Ureter (tissue), 1 donor: Measurements from ENCODE around the gene ADGRF3. TPM values are rescaled to one million over a fixed set of nuclear protein-coding genes. Genes with fewer than 3 reads are reported as not detected.
"Not testable (repeated sequence)": the region's sequence is repeated elsewhere in the genome, so short reads cannot be mapped to it uniquely, and the experiment has no call there.

ENCODE experiments used
- DNase-seq: peaks from one replicate; pipeline ENCODE4 v3.0.0-alpha.2; 2020; ENCODE audit warnings: low spot score
- total RNA-seq: library from RNA; stranded (reverse); gene quantifications from one replicate; pipeline ENCODE4 v1.2.4, GENCODE V29; 2023
- donor health status: DM: yes; HTN: yes; CAD: no.

Gene ADGRF3, protein sequence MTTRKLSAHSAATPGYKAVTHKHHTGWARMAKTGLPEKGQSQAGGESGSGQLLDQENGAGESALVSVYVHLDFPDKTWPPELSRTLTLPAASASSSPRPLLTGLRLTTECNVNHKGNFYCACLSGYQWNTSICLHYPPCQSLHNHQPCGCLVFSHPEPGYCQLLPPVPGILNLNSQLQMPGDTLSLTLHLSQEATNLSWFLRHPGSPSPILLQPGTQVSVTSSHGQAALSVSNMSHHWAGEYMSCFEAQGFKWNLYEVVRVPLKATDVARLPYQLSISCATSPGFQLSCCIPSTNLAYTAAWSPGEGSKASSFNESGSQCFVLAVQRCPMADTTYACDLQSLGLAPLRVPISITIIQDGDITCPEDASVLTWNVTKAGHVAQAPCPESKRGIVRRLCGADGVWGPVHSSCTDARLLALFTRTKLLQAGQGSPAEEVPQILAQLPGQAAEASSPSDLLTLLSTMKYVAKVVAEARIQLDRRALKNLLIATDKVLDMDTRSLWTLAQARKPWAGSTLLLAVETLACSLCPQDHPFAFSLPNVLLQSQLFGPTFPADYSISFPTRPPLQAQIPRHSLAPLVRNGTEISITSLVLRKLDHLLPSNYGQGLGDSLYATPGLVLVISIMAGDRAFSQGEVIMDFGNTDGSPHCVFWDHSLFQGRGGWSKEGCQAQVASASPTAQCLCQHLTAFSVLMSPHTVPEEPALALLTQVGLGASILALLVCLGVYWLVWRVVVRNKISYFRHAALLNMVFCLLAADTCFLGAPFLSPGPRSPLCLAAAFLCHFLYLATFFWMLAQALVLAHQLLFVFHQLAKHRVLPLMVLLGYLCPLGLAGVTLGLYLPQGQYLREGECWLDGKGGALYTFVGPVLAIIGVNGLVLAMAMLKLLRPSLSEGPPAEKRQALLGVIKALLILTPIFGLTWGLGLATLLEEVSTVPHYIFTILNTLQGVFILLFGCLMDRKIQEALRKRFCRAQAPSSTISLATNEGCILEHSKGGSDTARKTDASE
- 0.89 TPM for total RNA-seq

DNA sequence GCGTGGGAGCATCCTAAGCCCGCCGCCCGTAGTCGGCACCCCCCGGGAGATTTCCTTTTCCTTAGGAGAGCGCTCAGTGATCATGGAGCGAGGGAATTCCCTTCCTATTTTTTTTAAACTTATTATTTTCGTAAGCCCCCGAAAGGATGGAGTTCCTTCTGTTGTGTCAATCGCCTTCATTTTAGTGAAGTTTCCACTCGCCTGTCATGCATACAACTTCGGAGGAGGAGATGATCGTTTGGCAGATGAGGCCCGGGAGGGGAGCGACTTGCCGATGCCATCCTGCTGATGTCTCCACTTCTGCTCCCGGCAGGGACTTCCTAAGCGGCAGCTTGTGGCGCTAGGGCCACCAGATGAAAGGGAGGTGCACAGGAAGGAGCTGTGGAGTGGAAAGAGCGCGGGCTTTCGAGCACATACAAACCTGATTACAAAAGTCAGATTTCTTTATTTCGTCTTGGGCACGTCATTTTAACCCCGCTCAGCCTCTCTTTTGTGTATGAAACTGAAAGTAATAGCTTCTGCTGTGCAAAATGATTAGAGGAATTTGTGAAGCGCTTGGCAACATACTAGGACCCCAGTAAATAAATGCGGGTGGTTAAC is at the start of gene ADGRF3:
ADGRF3 (minus strand) TSS at position 336 of the 600 bp plus-strand sequence. CDS start 555 bp downstream, outside the sequence.
- DNase-seq, result peak; percentile 65

DNA sequence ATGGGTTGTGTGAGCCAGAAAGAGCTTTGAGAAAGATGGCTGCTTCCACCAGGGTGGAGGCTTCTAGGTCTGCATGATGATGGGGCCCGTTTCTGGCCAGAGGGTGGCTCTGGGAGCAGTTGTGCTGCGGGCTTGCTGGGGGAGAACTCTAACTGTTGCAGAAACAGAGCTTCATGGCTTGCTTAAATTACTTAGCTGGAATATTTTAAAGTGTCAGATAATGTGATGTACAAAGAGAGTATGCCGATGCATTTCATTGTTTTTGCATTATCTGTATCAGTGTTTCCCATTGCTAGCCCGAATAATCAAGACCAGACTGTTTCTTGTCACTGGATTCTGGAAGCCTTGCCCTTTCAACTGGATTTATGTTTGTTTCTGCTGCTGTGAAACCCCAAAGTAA is 48.8 kb upstream of the ADGRF3 start:
- no peak for DNase-seq

DNA sequence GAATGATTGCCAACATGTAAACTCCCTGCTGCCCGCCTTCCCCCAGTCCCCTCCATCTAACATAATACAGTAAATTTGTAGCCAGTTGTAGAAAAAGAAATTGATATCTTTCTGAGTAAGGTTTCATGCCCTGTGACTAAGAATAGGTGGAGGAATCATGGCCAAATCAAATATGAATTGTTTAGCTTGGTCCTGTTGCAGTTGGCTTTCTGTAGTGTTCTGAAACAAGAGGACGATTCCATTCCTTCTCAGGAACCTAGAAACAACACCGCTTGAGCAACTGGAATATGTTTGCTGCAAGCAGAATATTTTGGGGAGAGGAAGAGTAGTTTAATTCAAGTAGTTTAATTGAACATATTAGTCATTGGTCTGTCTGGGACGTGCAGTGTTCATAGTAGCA is 48.1 kb upstream of the ADGRF3 start:
- no peak for DNase-seq

DNA sequence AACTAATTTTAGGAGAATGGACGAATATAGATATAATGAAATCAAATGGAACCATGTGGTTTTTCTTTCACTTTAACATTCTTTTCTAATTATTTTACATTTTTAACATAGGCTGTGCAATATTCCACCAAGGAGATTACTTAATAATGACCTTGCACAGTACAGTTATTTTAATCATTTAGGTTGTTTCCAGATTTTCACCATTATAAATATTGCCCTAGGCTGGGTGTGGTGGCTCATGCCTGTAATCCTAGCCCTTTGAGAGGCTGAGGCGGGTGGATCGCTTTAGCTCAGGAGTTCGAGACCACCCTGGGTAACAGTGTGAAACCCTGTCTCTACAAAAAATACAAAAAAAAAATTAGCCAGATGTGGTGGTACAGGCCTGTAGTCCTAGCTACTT is 40.6 kb upstream of the ADGRF3 start:
- DNase-seq, result no peak

DNA sequence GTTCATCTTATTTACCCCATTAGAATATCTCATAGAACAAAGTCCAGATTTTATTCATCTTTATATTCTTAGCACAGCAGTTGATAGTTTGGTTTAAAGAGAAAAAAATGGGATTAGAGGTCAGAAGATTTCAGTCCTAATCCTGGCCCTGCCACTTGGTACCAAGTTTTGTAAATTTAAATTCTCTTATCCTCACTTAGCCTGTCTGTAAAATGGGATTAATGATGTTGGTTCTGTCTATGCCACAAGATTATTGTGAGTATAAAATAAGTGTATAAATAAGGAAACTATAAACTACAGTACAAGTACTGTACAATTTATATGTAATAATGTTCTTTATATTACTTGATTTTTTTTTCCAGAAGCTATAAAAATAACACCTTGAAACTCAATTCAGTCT is 38.0 kb upstream of the ADGRF3 start:
- DNase-seq, result no peak

DNA sequence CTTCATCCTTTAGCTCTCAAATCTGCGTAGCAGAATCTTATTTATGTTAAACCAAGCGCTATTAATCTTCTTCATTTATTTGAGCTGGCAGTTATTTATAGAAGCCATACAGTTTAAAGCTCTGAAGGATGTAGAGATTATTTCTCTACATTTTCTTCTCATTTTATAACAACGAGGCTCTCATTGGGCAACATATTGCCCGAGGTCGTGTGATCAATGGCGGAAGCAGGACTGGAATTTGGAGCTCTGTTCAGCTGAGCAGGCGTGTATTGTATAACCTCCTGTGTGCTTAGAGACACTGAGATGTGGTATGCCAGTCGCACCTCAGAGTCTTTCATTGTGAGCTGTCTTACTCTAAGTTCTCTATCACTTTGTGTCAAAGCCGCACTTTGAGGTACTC is 37.6 kb upstream of the ADGRF3 start:
- no peak for DNase-seq

DNA sequence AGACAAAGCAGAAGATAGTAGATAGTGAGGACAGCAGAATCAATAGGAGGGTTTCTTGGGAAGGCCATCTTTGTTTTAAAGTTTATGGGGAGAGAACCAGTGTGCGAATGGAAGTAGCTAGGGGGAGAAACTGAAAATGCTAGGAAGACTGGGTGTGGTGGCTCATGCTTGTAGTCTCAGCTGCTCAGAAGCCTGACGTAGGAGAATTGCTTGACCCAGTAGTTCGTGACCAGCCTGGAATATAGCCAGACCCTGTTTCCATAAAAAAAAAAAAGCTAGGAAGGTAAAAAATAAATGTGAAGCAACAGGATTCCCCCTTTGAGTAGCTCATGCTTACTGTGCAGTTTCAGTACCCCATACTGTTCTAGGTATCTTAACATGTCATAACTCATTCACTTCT is 36.0 kb upstream of the ADGRF3 start:
- no peak for DNase-seq

DNA sequence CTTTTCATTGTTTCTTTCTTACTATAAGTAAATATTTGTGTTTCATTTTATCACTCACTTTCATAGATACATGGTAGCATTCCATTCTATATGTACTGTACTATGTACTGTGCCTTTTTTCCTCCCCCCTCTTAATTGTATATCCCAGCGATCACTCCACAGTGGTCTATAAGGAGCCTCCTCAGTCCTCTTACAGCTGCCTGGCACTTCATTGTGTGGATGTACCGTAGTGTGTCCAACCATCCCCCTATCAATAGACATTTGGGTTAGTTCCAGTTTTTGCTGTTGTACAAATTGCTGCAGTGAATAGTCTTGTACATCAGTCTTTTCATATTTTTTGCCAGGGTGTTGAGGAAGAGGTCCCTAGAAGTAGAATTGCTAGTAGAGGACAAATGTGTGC is 33.7 kb upstream of the ADGRF3 start:
- DNase-seq, result no peak

DNA sequence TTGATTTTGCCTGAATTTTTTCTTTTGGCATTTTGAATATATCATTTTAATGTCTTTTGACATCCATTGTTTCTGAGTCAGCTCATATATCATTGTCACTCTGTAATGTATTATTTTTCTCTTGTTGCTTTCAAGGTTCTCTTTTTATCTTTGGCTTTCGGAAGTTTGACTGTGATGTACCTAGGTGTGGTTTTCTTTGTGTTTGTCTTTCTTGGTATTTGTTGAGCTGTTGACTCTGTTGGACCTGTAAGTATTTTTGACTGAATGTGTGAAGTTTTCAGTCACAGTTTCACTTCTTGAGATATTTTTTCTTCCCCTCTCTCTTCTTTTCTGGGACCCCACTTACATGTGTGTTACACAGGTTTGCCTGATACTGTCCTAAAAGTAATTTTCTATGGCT is 30.2 kb upstream of the ADGRF3 start:
- DNase-seq, result no peak

DNA sequence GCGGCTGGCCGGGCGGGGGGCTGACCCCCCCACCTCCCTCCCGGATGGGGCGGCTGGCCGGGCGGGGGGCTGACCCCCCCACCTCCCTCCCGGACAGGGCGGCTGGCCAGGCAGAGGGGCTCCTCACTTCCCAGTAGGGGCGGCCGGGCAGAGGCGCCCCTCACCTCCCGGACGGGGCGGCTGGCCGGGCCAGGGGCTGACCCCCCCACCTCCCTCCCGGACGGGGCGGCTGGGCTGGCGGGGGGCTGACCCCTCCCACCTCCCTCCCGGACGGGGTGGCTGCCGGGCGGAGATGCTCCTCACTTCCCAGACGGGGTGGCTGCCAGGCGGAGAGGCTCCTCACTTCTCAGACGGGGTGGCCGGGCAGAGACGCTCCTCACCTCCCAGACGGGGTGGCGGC is 24.3 kb upstream of the ADGRF3 start:
- not testable (repeated sequence) for DNase-seq

DNA sequence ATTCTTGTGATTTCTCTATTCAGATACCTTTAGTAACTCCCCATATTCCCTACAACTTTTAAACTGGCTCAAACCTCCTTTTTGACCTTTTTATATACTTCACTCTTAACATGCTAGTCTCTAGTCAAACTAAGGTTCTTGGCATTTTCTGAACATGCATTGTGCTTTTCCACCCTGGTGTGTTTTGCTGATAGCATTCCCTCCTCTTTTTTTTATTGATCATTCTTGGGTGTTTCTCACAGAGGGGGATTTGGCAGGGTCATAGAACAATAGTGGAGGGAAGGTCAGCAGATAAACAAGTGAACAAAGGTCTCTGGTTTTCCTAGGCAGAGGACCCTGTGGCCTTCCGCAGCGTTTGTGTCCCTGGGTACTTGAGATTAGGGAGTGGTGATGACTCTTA is 23.1 kb upstream of the ADGRF3 start:
- DNase-seq, result not testable (repeated sequence)

DNA sequence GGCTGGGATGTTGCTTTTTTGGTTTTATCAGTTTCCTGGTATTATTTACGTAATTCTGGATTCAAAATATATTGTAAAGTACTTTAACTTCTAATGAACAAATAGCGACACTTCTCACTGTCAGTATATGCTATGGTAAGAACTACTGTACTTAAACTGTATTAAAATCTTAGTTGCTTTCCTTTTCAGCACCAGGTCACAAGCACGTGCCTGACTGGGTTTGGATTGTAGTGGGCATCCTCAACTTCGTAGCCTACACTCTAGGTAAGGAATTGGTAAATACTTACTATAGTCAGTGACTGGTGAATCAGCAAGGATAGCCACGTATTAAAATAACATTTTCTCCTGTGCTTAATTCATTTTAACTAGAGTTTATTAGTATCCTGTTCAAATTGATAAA is 20.4 kb upstream of the ADGRF3 start:
- no peak for DNase-seq

DNA sequence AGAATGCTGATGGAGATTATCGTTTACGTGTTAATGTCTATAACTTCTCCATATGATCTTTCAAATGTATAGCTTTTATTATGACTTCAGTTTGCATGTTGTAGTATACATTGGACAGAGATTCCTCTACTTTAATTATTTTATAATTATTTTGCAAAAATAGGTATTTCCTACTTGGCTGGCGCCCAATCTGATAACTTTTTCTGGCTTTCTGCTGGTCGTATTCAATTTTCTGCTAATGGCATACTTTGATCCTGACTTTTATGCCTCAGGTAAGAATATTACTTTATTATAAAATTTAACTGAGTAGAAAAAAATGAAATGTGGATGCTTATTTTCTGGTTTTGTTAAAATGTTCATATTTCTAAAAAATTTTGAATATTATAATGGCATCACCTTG is 18.1 kb upstream of the ADGRF3 start:
- DNase-seq, result no peak

DNA sequence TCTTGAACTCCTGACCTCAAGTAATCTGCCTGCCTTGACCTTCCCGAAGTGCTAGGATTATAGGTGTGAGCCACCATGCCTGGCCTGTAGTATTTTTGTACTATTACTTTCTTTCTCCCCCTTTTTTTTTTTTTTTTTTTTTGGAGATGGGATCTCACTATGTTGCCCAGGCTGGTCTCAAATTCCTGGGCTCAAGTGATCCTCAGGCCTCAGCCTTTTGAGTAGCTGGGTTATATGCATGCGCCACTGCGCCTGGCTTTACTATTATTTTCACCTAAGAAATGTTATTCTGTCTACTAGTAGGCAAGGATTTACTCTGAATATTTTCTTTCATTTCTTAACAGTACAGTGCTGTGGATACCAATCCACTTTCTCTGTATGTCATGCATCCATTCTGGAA is 17.4 kb upstream of the ADGRF3 start:
- DNase-seq, result no peak

DNA sequence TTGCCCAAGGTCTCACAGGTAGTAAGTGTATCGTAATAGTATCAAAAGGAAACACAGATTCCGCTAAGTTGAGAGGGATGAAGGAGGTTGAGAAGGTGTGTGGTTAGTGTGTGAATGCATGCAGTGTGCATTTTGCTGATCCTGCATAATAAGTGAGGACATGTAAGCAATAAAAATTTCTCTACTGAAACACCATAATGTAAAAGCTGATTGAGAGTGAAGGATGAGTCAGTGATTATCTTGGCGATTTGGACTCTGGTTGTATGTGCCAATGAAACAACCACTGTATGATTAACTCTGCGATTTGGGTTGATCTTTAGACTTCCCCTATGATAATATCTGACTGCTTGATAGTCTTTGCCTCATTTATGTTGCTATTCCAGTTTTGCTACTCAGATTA is 16.7 kb upstream of the ADGRF3 start:
- no peak for DNase-seq

DNA sequence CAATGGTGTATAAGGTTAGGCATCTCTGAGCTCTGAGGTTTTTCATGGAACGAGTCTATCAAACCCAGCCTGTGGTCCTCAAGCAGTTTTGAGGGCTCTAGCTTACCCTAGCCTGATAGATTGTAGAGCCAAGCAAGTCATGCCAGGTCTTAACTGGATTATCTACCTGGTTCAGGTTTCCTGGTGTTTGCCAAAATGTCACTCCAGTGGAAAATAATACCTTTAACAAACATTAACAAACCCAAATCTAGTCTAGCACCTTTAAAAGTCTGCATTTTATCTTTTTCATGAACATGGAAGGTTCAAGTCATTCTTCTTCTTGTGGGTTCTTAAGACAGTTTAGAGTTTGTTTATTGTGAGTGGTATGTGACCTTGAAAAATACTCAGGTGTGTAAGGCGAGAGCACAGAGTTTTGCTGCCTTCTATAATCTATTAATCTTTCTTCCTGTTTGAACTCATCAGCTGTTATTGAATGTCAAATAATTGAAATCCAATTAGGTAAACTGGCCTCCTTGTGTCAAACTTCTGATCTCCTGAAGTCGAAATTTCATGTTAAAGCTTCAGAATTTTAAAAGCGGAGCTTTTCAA is 13.4 kb upstream of the ADGRF3 start:
- no peak for DNase-seq

DNA sequence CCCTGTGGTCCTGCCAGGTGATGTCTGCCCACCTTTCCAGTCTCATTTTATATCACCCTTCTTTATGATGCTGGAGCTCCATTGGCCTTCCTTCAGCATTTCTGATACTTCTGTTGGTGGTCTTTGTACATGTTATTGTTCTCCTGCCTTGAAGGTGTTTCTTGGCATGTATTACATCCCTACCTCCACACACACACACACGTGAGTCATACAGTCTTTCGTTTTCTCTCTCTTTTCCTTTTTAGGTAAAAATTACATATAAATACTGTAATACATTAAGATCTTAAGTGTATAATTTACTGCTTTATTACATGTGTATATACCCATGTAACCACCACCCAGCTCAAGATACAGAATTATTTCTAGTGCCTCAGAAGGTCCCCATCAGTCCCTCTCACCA is 10.2 kb upstream of the ADGRF3 start:
- DNase-seq, result no peak

DNA sequence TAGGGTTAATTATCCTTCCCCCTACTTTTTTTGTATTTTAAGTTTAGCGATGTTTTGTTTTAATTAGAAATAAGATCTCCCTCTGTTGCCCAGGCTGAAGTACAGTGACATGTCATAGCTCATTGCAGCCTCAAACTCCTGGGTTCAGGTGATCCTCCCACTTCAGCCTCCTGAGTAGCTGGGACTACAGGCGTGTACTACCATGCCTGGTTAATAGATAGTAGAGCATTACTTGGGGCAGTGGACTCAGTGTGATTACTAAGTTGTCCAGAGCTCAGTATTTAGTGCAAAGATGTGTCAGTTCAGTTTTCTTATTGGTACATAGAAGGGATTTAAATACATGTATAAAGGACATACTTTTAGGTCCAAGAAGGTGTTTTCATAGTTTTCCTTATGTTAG is 9.5 kb upstream of the ADGRF3 start:
- DNase-seq, result no peak

DNA sequence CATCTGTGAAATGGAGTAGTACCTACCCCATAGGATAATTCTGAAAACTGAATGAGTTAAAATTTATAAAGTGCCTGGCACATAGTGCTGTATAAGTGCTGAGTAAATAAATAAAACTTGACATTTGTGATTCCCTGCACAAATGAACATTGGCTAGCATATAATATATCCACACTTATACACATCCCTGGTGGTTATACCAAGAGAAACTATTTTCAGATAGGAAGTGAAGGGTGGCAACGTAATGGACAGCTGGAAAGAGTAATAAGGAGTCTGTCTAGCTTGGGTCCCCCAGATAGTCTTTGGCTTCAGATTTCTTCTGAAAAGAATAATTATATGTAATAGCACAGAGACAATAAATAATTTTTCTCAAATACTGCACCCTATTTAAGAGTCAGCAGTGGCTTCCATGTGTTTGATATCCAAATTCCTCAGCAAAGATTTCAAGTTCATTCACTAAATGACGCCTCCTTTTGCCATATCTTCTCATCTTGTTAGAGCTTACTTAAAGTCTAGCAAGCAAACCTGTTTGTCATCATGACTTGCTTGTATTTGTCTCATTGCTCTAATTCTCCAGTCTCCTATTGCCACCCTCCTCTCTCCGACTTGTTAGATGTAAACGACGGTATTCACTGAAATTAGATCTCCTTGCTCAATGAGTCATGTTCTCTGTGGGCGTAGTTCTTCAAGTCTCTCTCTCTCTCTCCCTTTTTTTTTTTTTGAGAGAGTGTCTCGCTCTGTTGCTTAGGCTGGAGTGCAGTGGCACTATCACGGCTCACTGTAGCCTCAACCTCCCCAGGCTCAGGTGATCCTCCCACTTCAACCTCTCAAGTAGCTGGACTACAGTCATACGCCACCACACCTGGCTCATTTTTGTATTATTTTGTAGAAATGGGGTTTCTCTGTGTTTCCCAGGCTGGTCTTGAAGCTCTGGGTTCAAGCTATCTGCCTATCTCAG is 8.7 kb upstream of the ADGRF3 start:
- no peak for DNase-seq

DNA sequence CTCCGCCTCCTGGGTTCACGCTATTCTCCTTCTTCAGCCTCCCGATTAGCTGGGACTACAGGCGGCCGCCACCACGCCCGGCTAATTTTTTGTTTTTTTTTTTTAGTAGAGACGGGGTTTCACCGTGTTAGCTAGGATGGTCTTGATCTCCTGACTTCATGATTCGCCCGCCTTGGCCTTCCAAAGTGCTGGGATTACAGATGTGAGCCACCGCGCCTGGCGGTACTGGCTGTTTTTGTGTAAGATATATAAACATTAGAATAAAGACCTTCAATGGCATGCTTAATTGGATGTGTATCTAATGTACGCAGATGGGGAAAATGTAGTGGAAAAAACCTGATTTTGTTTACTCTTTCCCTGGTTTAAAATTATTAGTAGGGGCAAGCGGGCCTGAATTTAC is 7.9 kb upstream of the ADGRF3 start:
- DNase-seq, result not testable (repeated sequence)

DNA sequence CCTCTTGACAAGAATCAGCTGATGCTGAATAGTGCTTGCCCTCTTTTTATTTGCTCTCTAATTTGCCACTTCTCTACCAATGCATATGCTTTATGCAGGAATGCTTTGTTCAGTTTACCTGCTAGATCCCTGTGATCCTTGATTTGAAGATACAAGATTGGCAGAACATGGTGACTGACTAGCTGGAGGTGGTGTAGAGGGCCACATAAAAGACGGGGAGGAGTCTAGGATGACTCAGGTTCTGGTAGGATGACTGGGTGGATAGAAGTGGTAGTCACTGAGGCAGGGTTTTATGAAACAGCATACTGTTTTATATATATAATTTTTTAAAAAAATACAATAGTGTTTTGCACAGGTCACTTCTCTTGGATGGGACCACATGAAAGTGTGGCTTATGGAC is 6.3 kb upstream of the ADGRF3 start:
- no peak for DNase-seq
